DOHH2 (cell line): ENCODE data around the gene KARS1.

Experiments
- EZH2phosphoT487 ChIP-seq: fragments of 200-600 bp; sonication (generic); IDR thresholded peaks from 2 replicates; pipeline ENCODE4 v1.6.1; 2017; ENCODE audit warnings: borderline replicate concordance, mild to moderate bottlenecking, antibody characterized with exemption, low read length, moderate library complexity, mixed read lengths
- TF ChIP-seq, protein P1 (sequence below): fragments of 200-600 bp; sonication (generic); IDR thresholded peaks from one replicate; pipeline ENCODE4 v1.5.1; 2014; ENCODE audit warnings: antibody characterized with exemption, mild to moderate bottlenecking, low read depth, low read length; ENCODE audit not compliant: poor library complexity, severe bottlenecking

DNA sequence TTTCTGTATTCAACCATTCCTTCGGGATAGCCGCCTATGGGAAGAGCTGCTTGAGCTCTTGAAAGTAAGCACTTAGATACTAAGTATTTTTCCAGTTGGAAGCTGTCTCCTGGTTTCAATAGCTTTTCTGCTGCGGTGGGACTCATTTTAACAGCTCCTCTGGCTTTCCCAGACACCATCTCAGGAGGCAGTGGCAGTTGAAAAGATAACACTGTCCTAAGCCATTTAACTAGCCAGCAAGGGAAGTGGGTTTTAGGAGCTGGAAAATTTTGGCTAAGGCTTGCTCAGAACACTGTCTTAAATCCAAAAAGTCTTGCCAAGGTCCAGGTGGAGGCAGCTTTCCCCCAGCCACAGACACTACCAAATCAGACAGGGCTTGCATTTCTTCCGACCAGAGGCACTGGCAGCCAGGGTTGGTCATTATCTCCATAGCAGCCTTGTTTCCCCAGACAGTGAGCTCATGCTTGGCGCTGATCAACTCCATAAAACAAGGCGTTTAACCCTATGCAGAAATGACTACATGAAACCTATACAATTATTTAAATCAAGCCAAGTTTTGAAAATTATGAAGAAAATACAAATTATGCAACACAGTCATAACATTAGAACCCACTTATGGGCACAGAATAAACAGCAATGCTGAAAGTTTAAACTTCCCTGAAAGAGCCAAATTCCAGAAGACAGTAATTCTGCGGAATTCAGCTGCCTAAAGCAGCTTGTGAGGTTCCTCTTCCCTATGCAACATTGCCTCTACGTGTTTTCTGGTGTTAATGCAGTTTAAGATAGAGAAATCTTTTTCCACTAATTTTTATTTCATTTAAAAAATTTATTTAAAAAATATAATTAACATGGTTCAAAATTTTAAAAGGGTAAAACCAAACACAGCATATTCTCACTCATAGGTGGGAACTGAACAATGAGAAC lies 56.3 kb downstream of the KARS1 start:
- TF ChIP-seq, protein P1, sequence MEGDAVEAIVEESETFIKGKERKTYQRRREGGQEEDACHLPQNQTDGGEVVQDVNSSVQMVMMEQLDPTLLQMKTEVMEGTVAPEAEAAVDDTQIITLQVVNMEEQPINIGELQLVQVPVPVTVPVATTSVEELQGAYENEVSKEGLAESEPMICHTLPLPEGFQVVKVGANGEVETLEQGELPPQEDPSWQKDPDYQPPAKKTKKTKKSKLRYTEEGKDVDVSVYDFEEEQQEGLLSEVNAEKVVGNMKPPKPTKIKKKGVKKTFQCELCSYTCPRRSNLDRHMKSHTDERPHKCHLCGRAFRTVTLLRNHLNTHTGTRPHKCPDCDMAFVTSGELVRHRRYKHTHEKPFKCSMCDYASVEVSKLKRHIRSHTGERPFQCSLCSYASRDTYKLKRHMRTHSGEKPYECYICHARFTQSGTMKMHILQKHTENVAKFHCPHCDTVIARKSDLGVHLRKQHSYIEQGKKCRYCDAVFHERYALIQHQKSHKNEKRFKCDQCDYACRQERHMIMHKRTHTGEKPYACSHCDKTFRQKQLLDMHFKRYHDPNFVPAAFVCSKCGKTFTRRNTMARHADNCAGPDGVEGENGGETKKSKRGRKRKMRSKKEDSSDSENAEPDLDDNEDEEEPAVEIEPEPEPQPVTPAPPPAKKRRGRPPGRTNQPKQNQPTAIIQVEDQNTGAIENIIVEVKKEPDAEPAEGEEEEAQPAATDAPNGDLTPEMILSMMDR, result no peak
- no peak for TF ChIP-seq EZH2phosphoT487
